Stimulated activated CD8-positive, alpha-beta memory T cell treated with anti-CD3 and anti-CD28 coated beads, Interleukin-2, amount 100 ng/mL, for 1 hour (primary cell): Measurements from ENCODE around the gene GPR42.
"Not testable (repeated sequence)": the region's sequence is repeated elsewhere in the genome, so short reads cannot be mapped to it uniquely, and the experiment has no call there.

Source experiments
- DNase-seq, 2 donors: peaks; one replicate each; pipeline ENCODE4 v3.0.0-alpha.2; 2020; ENCODE audit warnings: low read depth in 2 of 2

GPR42 gene

DNA sequence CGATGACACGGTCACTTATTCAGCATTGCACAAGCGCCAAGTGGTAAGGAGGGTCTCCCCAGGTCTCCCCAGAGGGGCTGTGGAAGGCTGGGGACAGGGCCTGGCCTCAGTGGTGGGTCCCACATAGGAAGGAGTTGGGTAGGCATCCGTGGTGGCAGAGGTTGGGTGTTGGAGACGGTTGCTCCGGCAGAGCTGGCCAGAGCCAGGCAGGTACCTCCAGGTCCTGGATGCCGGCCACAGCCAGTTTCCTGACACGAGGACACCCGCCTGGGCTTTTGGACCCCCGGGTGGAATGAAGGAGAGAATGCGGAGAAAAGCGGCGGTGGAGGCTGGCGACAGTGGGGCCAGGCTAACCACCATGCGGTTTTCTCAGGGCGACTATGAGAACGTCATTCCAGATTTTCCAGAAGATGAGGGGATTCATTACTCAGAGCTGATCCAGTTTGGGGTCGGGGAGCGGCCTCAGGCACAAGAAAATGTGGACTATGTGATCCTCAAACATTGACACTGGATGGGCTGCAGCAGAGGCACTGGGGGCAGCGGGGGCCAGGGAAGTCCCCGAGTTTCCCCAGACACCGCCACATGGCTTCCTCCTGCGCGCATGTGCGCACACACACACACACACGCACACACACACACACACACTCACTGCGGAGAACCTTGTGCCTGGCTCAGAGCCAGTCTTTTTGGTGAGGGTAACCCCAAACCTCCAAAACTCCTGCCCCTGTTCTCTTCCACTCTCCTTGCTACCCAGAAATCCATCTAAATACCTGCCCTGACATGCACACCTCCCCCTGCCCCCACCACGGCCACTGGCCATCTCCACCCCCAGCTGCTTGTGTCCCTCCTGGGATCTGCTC, 24.4 kb upstream of the GPR42 start:
- DNase-seq = peak; percentile 17 to 56

DNA sequence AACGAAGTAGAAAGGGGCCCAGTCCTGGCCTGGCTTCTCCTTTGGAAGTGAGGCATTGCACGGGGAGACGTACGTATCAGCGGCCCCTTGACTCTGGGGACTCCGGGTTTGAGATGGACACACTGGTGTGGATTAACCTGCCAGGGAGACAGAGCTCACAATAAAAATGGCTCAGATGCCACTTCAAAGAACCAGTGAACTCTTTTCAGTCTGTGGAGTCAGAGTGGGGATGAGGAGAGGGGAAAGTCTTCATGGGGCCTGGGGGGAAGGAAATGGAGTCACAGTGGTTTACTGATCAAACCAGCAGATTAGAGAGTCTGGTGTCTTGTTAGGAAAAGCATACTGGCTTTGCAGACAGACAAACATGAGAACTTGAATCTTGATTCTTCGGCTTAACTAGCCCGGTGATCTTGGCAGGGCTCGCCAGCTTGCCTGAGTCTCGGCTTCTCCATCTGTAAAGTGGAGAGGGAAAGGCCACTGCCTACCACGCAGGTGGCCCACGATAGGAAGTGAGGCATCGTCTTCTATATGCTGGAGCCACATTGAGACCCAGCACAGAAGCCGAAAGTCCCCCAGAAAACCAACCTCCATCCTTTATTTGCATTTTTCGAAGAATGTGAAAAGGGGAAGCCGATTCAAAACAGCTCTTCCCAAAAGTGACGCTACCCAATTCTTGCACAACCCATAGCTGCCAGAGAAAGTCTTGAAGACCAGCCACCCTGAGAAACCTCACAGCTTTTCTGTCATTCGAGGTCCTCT, 23.5 kb upstream of the GPR42 start, which contains the start of gene FFAR1:
Gene FFAR1, plus strand, starts transcription at position 732 of the 759 bp plus-strand sequence. CDS start 3,650 bp downstream, outside the sequence.
- DNase-seq = no peak

DNA sequence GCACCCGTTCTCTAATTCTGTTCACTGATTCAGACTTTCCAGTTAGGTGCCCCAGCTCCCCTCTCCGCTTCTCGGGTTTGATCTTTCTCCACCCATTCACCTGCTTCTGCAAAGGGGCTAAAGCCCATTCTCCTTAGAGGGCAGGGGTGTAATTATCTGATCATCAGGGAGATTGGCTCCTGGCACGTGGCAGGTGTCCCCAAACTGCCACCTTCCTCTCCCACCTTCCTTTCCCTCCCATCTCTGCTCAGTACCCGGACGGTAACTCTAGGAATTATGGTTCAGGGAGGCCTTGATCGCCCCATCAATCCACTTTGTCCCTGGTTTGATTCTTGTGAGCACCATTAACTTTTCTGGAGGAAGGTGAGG, 23.0 kb upstream of the GPR42 start:
- DNase-seq = no peak

DNA sequence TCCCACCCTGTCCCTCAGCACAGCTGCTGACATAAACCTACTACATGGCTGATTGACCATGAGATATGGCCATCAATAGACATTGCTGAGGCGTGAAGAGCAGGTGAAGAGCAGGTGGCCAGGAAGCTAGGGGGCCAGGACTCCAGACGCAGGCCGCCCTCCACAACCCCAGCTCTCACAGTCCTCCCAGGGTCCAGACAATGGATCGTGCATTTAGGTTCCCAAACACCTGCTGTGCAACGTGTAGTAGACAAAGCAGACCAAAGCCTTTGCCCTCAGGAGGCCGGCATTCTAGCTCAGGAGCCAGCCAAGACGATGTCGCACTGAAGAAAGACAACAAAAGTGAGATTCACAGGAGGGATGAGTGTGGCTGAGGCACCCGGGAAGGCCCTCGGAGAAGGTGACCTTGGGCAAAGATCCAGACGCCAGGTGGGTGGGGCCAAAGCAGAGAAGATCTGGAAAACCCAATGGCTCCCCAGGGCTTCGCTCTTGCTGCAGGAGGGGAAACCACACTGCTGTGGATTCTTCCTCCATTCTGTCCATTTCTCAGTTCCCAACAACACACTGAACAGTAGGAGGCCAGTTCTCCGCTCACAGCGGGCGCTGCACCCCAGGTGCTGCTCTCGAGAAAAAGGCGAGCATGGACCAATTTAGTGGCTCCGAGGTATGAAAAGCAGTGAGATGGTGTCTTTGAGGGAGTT, 21.8 kb upstream of the GPR42 start:
- no peak for DNase-seq

DNA sequence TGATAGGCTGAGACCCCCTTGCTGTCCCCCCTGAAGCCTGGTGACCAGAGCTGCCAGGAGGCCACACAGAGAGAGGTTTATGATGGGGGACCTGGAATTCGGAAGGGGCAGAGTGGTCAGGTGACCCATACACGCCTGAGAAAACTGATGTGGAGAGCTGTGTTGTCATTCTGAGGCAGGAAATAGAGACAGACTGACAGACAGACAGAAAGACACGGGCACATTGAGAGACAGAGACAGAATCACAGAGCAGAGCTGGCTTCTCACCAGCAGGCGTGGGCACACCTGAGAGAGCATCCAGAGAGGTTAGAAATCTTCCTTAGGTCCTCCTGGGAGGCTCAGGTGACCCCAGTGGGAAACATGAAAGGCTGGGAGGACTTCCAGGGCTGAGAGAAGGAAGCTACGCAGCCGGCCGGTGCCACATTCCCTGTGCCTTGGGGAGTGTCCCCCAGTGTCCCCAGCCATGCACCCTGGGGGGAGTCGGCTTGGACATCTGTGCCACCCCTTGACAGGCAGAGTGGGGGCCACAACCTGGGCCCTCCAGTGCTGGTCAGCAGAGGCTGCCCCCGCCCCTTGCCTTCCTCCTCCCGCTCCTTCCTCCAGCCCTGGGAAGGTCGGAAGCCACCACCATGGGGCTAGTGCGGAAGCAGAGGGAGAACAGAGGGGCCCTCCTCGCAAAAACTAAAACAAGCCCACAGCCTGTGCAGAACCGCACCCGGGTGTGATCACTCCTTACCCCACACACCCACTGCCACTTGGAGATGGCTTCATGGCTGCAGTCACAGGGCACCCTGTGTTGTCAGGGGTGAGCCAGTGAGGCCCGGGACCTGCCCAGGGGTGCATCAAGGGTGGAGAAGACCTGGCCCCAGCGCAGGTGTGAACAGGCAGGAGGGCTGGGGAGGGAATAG, 21.0 kb upstream of the GPR42 start:
- DNase-seq = no peak

DNA sequence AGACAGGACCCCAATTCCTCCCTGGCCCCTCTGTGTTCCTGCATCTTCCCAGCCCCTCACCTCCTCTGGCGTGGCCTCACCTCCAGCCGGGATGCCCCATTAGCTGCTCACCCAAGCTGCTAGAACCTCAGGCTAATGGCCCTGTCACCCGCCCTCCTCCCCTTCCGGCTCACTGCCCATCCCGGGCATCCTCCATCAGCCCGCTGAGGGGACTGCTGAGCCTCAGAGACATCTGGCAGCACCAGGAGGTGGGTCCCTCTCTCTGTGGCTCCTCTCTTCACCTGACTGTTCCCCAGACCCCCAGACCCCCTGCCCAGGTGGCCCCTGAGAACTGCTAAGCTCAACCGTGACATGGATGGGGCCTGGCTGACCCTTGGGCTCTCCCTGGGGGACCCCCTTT, 20.3 kb upstream of the GPR42 start:
- no peak for DNase-seq

DNA sequence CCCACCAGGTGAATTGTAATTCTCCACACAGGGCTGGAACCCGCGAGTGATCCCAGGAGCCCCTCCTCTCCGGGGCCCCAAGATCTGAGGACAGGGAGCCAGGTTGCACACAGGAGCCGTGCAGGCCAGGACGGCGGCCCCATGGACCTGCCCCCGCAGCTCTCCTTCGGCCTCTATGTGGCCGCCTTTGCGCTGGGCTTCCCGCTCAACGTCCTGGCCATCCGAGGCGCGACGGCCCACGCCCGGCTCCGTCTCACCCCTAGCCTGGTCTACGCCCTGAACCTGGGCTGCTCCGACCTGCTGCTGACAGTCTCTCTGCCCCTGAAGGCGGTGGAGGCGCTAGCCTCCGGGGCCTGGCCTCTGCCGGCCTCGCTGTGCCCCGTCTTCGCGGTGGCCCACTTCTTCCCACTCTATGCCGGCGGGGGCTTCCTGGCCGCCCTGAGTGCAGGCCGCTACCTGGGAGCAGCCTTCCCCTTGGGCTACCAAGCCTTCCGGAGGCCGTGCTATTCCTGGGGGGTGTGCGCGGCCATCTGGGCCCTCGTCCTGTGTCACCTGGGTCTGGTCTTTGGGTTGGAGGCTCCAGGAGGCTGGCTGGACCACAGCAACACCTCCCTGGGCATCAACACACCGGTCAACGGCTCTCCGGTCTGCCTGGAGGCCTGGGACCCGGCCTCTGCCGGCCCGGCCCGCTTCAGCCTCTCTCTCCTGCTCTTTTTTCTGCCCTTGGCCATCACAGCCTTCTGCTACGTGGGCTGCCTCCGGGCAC, 19.3 kb upstream of the GPR42 start:
- no peak for DNase-seq

DNA sequence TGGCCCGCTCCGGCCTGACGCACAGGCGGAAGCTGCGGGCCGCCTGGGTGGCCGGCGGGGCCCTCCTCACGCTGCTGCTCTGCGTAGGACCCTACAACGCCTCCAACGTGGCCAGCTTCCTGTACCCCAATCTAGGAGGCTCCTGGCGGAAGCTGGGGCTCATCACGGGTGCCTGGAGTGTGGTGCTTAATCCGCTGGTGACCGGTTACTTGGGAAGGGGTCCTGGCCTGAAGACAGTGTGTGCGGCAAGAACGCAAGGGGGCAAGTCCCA, 18.8 kb upstream of the GPR42 start:
- no peak for DNase-seq

DNA sequence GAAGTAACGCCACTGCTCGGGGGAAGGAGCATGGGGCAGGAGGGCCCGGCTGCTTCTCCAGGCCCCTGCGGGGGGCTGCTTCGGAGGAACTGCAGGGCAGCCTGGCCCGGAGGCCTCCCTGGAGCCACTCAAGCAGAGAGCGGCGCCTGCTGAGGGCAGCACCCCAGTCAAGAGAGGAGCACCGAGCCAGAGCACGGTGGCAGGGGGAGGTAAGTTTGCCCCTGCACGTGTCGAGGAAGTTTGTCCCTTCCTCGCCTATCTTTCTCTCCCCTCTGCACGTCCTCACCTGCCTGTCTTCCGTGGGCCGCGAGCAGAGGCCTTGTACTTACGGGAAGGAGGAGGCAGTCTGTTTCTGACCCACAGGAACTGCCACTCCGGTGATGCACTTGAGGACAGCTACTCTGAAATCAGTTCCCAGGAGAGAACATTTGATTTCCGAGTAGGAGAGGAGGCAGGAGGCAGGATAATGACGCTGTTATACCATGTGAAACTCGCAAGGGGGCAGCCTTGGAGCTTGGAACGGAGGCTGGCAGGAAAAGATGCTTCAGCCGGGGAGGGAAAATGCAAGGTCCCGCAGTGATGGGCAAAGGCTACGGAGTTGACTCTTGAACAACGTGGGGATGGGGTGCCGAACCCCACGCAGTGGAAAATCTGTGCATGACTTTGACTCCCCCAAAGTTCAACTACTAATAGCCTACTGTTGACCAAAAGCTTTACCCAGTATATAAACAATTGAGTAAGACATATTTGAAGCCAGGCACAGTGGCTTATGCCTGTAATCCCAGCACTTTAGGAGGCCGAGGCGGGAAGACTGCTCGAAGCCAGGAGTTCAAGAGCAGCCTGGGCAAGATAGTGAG, 18.2 kb upstream of the GPR42 start:
- DNase-seq = peak; percentile 14 to 50

DNA sequence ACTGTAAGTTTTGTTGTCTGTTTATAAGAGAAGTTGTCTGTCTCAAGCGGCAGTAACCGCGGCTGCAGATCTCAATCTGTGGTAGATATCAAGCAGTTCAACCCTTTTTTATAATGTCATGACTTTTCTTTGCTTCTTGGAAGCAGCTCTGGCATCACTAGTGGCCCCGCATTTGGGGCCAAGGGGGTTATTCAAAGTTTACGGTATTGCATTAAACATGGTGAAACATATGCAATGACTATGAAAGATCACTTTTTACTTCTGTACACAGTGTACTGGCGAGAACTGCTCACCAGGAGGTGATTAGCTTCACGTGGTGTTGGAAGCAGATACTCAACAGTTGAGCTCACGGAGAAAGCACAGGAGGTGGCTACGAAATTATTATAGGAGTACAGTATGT, 17.2 kb upstream of the GPR42 start:
- no peak for DNase-seq

DNA sequence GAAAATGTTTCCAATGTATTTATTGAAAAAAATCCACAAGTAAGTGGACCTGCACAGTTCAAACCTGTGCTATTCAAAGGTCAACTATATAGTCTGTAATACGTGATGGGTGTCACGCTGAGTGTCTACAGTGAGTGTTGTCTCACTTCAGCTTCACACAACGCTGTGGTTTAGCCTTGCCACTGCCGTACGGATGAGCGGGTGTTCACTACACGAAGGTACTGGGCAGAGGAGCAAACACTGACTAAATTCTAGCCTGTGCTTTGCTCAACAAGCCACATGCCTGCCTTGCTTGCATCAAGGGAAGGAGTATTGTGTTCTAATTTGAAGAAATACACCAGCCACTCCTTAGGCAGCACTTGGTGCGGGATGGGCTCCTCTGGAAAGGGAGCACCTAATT, 16.0 kb upstream of the GPR42 start:
- no peak for DNase-seq

DNA sequence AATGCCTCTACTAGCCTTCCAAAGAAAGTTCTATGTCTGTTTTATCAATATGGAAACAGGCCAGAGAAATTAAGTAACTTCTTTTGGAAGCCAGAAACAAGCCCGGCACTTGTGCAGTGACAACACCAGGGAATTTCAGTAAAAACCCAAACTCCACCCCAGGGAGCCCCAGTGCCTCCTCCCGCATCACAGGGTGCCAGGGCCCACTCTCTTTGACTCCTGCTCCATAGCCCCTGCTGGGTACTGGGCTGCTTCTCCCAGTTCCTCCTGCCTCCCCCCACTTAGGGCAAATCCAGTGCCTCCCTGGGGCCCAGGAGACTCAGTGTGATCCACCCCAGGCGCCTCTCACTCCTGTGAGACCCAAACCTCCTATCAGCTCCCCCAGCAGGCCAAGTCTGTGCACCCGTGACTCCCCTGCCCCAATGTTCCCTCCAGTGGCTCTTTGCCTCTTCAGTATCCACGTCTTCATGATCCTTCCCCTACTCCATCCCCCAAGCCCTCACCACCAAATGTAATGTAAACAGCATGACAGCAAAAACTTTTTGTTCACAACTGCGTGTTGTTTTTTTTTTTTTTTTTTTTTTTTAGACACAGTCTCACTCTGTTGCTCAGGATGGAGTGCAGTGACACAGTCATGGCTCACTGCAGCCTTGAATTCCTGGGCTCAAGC, 14.9 kb upstream of the GPR42 start:
- DNase-seq = no peak

DNA sequence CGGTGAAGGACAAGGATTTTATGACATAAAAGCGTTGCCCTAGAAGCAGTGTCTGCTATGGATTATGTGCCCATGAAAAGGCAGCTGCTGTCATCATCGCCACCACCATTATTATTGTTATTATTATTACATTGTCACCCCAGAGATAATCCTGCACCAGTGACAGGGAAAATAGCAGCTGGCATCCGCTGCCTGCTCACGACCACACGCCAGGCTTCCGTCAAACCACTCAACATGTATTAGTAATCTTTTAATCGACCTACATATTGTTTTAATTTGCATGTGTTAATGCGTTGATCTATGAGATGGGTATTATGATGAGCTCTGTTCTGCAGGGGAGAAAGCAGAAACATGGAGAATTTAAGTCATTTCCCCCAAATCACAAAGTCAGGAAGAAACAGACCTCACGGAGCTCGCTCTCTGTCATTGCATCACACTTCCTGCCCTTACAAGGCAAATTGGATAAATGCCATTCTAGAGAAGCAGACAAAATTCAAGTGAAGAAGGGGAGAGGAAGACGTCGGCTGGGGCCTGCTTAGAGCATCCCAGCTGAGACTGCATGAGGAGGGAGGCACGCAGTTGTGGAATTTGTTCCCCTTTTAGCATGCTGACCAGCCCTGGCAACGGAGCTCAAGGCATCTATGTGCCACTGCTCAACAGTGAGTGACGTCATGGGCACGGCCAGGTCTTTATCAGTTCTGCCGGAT, 12.8 kb upstream of the GPR42 start, which contains the start of gene FFAR3:
Gene FFAR3, plus strand, starts transcription at position 594 of the 707 bp plus-strand sequence. CDS start 431 bp downstream, outside the sequence.
- DNase-seq = no peak

DNA sequence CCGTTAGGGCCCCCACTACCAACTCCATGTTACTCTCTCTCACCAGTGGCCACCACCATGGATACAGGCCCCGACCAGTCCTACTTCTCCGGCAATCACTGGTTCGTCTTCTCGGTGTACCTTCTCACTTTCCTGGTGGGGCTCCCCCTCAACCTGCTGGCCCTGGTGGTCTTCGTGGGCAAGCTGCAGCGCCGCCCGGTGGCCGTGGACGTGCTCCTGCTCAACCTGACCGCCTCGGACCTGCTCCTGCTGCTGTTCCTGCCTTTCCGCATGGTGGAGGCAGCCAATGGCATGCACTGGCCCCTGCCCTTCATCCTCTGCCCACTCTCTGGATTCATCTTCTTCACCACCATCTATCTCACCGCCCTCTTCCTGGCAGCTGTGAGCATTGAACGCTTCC, 12.0 kb upstream of the GPR42 start:
- DNase-seq = not testable (repeated sequence)

DNA sequence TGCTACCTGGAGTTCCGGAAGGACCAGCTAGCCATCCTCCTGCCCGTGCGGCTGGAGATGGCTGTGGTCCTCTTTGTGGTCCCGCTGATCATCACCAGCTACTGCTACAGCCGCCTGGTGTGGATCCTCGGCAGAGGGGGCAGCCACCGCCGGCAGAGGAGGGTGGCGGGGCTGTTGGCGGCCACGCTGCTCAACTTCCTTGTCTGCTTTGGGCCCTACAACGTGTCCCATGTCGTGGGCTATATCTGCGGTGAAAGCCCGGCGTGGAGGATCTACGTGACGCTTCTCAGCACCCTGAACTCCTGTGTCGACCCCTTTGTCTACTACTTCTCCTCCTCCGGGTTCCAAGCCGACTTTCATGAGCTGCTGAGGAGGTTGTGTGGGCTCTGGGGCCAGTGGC, 11.5 kb upstream of the GPR42 start:
- DNase-seq = not testable (repeated sequence)

DNA sequence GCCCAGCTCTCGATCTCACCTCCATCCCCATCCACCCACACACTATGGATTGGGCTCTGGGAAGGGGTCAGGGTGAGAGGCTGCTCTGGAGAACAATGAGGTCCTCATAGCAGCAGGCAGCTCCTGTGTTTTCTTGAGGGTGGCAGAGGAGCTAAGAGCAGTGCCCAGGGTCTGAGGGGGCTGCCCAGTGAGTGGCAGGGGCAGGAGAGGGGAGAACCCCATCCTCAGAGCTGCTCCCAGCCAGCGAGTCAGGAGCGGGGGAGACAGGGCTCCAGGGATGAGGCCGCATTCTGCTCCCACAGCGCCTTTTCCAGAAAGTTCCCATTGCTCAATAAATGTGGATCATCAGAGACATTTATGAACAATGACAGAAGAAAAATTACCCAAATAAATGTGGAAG, 10.8 kb upstream of the GPR42 start:
- DNase-seq = not testable (repeated sequence)

DNA sequence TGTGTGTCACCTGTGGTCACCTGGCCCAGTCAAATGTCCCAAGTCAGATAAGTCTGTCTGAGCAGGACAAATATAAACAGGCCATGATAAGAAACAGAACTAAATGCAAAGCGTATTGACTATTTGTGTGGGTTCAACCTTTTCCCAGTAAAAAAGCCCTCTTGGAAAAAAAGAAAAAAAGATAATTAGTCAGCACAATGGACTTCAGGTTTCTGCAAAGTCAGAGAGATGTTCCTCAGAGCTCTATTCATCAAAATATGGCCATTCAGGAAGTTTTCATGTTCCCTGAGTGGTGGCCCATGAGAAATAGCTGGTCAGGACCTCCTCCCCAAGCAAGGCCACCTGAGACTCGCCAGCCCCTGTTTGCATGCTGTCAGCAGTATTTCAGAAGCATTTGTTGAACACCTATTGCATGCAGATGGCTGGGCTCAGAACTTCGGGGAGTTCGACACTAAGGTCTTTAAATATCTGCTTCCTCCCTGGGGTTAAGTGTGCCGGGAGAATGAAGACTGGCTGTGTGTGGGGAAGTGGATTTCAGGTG, 9.9 kb upstream of the GPR42 start:
- no peak for DNase-seq

DNA sequence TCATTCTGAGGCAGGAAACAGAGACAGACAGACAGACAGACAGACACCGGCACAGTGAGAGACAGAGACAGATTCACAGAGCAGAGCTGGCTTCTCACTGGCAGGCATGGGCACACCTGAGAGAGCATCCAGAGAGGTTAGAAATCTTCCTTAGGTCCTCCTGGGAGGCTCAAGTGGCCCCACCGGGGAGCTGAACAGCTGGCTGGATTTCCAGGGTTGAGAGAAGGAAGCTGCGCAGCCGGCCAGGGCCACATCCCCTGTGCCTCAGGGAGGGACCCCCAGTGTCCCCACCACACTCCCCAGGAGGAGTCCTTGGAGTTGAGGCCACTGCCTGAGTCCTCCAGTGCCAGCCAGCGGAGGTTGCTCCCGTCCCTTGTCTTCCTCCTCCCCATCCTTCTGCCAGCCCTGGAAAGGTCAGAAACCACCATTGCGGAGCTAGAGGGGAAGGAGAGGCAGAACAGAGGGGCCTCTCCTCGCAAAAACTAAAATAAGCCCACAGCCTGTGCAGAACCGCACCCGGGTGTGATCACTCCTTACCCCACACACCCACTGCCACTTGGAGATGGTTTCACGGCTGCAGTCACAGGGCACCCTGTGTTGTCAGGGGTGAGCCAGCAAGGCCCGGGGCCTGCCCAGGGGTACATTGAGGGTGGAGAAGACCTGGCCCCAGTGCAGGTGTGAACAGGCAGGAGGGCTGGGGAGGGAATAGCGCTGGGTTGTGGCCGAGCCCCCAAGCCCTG, 8.4 kb upstream of the GPR42 start:
- no peak for DNase-seq
